NCI-H146 treated with DMSO at 0.1 percent for 48 hours (cell line): Measurements from ENCODE around the gene EHMT2.
"Not testable (repeated sequence)": the region's sequence is repeated elsewhere in the genome, so short reads cannot be mapped to it uniquely, and the experiment has no call there.

Experiments used
- DNase-seq: peaks from one replicate; lab custom pipeline; 2025; ENCODE audit not compliant: unreplicated experiment; lab: John Stamatoyannopoulos, UW

Gene EHMT2

DNA sequence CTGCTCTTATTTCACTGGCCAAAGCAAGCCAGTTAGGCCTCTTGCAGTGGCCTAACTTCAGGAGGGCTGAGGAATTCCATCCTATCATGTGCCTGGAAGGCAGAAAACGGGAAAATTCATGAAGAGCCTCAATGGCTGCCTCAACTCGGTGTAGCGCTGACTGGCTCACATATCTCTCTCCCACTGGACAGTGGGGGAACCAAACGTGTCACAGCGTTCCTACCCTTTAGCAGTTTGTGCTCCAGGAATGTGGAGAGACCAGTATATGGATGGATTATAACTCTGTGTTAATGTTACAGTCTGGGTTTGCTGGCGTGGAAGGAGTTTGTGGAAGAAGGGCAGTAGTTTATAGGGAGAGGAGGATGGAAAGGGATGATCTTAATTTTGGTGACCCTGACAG is 18.3 kb upstream of the EHMT2 start:
- DNase-seq = no peak

DNA sequence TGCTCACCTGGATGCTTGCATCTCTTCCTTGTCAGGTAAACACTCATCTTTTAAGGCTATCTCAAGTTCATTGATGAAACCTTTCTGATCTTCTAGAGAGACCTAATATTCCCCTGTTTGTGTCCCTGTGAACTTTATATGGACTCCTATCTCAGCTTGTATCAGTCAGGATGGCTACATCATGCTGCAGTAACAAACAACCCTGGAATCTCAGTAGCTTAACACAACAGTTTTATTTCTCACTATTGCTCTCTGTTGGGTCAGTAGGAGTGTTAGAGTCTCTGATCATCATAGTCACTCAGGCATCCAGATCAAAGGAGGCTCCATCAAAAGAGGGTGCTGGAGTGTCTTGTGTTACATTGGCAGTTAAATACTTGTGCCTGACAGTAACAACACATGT is 17.9 kb upstream of the EHMT2 start:
- DNase-seq = no peak

GRCh38 chr6:31911826-31912585 is 14.5 kb upstream of the EHMT2 start:
- DNase-seq = no peak

GRCh38 chr6:31909298-31909697 is 11.8 kb upstream of the EHMT2 start:
- not testable (repeated sequence) for DNase-seq

GRCh38 chr6:31908791-31909190 is 11.3 kb upstream of the EHMT2 start:
- no peak for DNase-seq

DNA sequence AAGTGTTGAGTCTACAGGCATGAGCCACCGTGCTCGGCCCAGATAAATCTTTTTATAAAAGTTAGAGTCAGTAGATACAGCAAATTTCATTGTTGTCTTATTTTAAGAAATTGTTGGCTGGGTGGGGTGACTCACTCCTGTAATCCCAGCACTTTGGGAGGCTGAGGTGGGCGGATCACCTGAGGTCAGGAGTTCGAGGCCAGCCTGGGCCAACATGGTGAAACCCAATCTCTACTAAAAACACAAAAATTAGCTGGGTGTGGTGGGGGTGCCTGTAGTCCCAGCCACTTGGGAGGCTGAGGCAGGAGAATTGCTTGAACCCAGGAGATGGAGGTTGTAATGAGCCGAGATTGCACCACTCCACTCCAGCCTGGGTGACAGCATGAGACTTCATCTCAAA is 10.8 kb upstream of the EHMT2 start:
- DNase-seq = not testable (repeated sequence)

GRCh38 chr6:31907158-31907813 is 9.8 kb upstream of the EHMT2 start:
- no peak for DNase-seq

- not testable (repeated sequence) for DNase-seq
These were observed 9.2 kb upstream of the EHMT2 start for GRCh38 chr6:31906727-31907126.

- DNase-seq = no peak
These were observed 8.6 kb upstream of the EHMT2 start for GRCh38 chr6:31906122-31906521.

GRCh38 chr6:31905041-31905440 is 7.5 kb upstream of the EHMT2 start:
- no peak for DNase-seq

- DNase-seq = no peak
These were observed 6.5 kb upstream of the EHMT2 start for GRCh38 chr6:31903957-31904356.

DNA sequence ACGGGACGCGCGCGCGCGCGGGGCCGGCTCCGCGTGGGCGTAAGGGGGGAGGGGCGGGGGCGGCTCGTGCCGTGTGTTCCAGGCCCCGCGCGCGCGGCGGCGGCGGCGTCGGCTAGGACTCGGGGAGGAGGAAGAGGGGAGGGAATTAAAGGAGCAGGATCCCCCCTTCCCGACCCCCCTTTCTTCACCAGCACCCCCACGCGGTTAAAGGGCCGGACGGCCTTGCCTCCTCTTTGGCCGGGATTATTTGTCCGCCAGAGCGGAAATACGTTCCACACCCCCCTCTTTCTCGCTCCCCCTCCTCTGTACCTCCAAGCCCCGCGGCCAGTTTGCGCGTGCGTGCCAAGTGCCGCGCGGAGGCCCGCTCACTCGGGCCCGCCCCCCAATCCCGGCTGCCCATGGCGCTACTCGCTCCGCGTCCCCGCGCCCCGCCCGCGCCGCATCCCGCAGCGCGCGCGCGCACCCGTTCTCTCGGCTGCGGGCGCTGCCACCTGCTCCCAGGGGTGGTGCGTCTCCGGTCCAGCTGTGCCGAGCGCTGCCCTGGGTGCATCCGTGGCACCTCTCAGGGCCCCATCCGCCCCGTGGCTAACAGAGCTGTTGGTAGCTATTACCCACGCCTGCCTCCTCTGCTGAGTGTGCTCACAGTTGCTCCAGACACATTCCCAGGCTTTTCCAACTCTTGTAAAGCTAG is 4.6 kb upstream of the EHMT2 start, which contains the start of gene ZBTB12:
Gene ZBTB12 (minus strand): TSS at position 134 of the 691 bp plus-strand sequence. CDS start 781 bp downstream, outside the sequence.
- DNase-seq = peak; percentile 89

DNA sequence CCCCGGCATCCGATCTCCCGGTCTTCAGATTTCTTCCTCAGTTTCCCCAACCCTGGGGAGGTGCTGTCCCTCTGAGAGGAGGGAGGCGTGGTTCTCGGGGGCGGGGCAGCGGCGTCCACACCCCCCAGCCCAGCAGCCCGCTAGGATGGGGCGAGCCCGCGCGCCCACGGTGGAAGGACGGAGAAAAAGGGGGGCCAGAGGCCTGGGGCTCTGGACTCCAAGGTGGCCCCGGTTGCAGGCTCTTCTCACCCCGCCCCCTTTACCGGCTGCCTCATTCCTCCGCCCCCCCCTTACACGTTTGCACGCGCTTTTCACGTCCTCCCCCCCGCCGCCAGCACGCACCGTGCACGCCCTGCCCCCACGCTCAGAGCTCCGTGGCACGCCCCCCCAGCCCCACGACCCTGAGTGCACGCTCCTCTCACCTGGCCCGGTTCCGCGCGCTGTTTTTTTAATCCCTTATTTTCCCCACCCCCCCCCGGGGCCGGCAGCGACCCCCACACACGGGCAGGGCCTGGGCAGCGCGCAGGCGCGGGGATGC is 4.0 kb upstream of the EHMT2 start:
- DNase-seq = no peak

- DNase-seq = no peak
These were observed 3.5 kb upstream of the EHMT2 start for GRCh38 chr6:31900917-31901414.

GRCh38 chr6:31899882-31900722 is 2.6 kb upstream of the EHMT2 start:
- DNase-seq = no peak

DNA sequence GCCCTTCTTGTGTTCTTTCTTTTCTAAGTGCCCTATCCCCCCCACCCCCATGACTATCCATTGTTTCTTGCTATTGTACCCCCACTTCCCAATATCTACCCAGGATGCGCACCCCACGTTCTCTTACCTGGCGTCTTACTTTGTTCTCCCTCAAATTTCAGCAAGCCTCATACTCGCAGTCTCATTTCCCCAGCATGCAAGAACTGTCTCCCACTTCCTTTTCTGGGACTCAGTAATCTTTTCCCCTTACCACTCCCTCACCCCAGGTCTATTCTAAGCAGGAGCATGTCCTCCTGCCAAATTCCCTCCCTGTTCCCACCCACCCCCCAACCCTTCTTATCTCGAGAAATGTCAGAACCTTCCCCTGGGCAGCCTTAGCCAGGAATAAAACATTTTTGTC is 1.7 kb upstream of the EHMT2 start:
- no peak for DNase-seq

DNA sequence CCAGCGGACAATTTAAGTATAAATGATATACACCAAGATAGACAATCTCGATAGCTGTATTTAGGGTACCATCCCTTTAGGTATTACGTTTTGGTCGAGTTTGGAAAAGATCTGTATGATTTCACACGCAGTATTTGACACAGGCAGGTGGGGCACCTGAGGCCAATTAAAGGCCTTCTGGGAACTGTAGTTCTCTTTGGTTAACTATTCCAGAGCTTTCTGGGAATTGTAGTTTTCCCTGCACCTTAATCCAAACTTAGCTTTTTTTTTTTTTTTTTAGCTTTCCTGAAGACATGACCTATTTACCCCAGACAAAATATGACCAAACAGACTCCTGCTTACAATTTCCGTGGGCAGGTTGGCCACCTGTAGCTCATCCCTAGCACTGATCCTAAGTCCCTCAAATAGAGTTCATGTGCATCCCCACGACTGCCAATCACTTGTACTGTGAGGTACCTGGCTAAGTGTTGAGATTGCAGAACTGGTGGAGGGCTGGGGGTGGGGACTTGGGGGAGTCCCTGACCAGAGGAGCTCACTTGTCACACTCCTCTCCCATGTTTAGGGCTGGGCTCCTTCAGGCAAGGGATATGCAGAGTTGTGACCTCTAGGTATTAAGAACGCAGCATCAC is 999 bp upstream of the EHMT2 start:
- peak; percentile 67 for DNase-seq

DNA sequence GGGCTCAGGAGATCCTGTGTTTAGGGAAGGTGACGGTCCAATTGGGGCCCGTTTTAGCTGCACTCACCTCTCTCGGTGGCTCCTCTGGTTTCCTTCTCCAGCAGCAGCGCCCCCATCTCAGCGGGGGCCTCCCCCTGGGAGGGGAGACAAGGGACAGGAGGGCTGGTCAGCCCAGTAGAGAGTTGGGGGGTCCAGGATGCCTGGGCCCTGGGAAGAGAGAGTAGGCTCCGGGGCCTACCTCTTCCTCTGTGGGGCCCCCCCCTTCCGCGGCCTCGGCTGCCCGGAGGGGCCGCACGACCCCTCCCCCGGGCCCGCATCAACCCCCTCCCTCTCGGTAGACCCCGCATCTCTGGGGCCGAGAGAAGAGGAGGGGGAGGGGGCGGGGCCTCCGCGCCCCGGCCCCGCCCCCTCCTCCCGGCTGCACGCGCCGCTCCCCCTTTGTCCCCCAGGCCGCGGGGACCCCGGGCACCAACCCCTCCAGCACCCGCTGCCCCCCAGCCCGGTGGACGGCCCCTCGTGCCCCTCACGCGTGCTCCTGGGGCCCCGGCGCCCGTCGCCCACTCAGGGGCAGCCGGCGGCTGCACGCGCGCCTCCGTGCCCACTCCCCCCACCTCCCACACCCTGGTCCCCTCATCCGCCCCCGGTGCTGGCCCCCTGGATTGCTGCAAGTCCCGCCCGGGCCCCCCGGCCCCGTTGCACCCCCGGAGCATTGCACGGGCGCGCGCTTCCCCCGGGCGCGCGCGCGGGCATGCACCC is 464 bp downstream of the EHMT2 start:
- no peak for DNase-seq

- no peak for DNase-seq
These were observed 1.0 kb downstream of the EHMT2 start for GRCh38 chr6:31896493-31896855.
